LNCaP clone FGC (cell line): ENCODE results near the gene LRRC75B.
A peak's percentile ranks its signal among the peaks of the same experiment; 100 is the strongest.
"Not testable (repeated sequence)": the region's sequence is repeated elsewhere in the genome, so short reads cannot be mapped to it uniquely, and the experiment has no call there.

ENCODE experiments used
- DNase-seq: peaks from one replicate; pipeline ENCODE4 v3.0.0-alpha.2; 2011; ENCODE audit warnings: low read depth
- H3K4me3 ChIP-seq: 2 replicates; pipeline ENCODE4 v1.5.1; 2011; ENCODE audit warnings: mild to moderate bottlenecking, low read depth, low read length, control low read depth
- TF ChIP-seq, protein P1 (sequence below): IDR thresholded peaks from 2 replicates; pipeline ENCODE4 v1.5.1; 2012; ENCODE audit warnings: mild to moderate bottlenecking; ENCODE audit not compliant: control insufficient read depth, insufficient read depth; ENCODE audit errors: extremely low read depth

Gene LRRC75B

DNA sequence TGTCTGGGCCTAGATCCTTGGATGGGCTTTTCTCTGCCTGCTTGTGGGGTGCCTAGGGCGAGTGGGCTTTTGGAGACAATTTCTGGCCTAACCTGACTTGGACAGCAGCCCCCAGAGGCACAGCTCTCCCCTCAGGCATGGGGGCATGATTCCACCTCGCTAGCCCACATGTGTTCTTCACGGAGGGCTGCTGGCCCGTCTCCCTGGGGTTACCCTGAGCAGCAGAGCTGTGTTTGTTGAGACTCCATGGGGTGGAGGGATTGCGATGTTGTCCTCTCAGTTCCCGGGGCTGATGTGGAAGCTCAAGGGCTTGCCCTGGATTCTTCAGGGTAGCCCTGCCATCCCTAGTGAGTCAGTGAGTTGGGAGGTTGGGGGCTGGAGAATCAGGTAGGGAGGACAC is 2.4 kb upstream of the LRRC75B start:
- no peak for DNase-seq
- H3K4me3 ChIP-seq, result peak overlapping the region; percentile 41
- TF ChIP-seq, protein P1, sequence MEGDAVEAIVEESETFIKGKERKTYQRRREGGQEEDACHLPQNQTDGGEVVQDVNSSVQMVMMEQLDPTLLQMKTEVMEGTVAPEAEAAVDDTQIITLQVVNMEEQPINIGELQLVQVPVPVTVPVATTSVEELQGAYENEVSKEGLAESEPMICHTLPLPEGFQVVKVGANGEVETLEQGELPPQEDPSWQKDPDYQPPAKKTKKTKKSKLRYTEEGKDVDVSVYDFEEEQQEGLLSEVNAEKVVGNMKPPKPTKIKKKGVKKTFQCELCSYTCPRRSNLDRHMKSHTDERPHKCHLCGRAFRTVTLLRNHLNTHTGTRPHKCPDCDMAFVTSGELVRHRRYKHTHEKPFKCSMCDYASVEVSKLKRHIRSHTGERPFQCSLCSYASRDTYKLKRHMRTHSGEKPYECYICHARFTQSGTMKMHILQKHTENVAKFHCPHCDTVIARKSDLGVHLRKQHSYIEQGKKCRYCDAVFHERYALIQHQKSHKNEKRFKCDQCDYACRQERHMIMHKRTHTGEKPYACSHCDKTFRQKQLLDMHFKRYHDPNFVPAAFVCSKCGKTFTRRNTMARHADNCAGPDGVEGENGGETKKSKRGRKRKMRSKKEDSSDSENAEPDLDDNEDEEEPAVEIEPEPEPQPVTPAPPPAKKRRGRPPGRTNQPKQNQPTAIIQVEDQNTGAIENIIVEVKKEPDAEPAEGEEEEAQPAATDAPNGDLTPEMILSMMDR, result no peak

DNA sequence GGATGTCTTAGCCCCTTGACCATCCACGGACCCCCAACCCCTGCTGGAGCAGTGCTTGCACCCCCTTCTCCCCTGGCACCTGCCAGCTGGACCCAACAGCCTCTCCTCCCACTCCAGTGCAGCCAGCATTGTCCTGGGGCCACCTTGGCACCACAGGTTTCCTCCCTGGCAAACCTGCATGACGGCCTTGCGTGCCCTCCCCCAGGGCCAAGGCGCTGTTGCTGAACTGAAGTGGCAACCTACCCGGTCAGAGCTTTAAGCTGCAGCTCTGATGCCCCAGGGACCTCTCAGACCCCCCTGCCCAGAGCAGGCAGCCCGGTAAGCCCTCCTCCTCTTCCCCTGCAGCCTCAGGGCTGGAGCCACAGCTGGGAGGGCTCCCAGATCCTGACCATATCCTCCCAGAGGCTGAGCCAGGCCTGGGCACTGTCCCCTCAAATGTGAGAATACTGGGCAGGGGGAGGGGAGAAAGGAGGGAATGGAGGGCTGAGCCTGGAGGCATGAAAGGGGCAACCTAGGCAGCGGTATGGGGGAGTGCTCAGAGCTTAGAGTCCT is 1.8 kb upstream of the LRRC75B start:
- DNase-seq, result peak; percentile 63
- TF ChIP-seq, protein P1, result no peak
- H3K4me3 ChIP-seq, result peak overlapping the region; percentile 41

DNA sequence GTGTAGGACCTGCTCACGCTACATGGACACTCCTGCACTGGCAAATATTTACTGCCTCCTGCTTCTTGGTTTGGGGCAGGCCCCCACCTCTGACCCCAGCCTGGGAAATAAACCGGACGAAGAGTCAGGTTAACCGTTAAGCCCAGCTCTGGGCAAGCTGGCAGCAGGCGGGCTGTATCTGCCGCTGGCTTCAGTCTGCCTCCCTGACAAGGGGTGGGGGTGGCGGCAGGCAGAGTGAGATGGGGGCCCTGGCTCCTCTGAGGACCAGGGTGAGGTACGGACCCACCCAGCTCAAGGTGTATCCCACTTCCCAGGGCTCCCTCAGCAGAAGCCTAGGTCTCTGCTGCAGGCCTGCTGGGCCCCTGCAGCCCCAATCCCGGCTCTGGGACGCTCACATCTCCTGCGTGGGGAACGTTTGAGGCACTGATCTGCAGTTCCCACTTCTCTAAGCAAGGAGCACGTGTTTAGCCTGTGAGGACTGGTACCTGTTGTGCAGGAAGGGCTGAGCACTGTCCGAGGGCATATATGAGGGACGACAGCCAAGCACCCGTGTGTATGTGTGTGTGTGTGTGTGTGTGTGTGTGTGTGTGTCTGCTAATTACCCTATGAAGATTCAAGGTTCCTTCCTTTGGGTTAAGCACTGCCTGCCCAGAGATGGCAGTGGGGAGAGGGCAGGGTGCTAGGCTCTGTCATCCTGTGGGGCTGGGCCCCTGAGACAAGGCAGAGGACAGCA is 1.1 kb upstream of the LRRC75B start:
- no peak overlapping the region for H3K4me3 ChIP-seq
- TF ChIP-seq, protein P1, result no peak
- DNase-seq, result peak; percentile 59

DNA sequence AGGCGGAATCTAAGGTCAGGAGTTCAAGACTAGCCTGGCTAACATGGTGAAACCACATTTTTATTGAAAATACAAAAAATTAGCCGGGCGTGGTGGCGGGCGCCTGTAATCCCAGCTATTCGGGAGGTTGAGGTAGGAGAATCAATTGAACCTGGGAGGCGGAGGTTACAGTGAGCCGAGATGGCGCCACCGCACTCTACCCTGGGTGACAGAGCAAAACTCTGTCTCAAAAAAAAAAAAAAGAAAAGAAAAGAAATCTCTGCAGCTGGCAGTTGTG is 624 bp upstream of the LRRC75B start:
- not testable (repeated sequence) for DNase-seq
- H3K4me3 ChIP-seq, result peak overlapping the region; percentile 60

DNA sequence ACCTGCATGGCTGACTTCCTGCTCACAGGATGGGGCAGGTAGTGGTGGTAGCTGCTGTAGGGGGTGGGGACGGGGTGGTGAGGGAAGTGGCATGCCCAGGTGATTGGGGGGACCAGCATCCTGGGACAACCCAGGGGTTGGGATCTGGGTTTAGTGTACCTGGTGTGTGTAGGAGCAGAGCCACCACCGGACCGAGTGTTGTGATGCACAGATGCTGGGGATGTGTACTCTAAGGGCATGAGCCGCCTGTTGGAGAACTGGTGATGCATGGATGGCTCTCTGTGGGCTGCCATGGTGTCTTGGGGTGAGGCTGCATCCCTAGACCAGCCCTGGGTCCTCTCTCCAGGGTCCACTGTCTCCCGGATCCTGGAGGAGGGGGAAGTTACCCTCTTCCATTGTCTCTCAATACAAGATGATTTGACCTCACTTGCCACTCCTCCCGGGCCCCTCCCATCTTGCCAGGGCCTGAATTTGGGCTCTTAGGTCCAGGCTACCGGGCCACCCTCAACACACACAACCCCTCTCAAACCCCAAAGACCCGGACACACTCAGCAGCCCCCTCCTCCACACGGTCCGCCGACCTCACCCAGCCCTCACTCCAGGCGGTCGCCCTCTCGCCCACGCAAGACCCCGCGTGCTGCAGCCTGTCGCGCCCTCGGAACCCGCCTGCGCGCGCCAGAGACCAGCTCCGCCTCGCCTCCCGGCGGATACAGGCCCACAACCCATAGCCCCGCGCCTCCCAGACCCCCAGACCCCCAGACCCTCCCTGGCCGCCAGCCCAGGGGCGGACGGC is 619 bp downstream of the LRRC75B start:
- H3K4me3 ChIP-seq, result peak overlapping the region; percentile 60
- TF ChIP-seq, protein P1, result no peak
- no peak for DNase-seq

DNA sequence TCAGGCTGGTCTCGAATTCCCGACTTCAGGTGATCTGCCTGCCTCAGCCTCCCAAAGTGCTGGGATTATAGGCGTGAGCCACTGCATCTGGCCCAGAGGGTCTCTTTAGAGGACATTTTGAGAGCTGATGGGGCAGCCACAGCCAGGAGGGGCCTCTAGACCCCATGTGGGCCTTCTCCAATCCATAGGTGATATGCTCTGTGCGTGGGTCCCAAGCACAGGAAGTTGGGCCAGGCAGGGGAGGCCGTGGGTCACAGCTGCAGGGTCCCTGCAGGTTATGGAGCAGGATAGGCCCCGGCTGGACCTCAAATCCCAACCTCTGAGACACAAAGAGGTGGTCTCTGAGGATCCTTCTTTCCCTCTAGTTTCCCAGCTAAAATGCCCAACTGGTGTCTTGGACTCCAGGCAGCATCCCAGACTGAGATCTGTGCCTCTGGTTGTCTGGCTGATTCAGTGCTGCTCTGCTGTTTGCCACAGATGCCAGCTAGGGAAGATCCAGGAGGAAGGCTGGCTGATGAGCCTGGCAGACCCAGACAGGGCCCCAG is 1.5 kb downstream of the LRRC75B start:
- no peak for DNase-seq
- TF ChIP-seq, protein P1, result no peak
- no peak overlapping the region for H3K4me3 ChIP-seq

DNA sequence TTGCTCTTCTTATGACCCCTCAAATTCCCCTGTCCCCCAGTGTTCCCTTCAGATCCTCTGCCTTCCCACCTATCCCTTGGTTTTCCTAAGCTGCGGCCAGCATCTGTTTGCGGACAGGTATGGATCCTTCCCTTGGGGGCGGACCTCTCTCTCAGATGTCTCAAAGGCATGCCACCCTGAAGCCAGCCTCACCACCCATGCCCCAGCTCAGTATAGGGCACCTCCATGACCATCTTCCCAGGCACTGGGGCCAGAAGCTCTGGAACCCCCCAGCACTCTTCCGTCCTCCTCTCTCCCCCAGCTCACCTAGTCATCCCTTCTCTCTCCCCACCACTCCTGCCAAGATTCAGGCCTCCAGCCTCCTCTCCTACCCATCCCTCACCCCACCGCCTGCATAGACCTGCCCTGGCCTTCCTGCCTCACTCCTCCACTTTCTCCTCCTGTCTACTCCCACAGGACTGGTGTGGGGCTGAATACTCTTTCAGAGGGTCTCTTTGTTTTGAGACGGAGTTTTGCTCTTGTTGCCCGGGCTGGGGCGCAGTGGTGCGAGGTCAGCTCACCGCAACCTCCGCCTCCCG is 2.2 kb downstream of the LRRC75B start:
- TF ChIP-seq, protein P1, result no peak
- DNase-seq, result no peak
- H3K4me3 ChIP-seq, result no peak overlapping the region
